Mucosa of stomach (tissue), 1 donor: ENCODE results near the gene PPP3CA.

Experiments
- H3K27me3 ChIP-seq: one replicate; pipeline ENCODE4 v1.7.0; 2013; ENCODE audit warnings: mild to moderate bottlenecking, low read length; ENCODE audit not compliant: control insufficient read depth, insufficient read depth
- H3K36me3 ChIP-seq: one replicate; pipeline ENCODE4 v1.7.0; 2013; ENCODE audit warnings: low read length; ENCODE audit not compliant: control insufficient read depth, insufficient read depth
- H3K4me1 ChIP-seq: one replicate; pipeline ENCODE4 v1.7.0; 2013; ENCODE audit warnings: mild to moderate bottlenecking, low read length; ENCODE audit not compliant: control insufficient read depth, insufficient read depth
- H3K4me3 ChIP-seq: one replicate; pipeline ENCODE4 v1.7.0; 2013; ENCODE audit warnings: low read length
- H3K9ac ChIP-seq: one replicate; pipeline ENCODE4 v1.7.0; 2013; ENCODE audit warnings: mild to moderate bottlenecking, low read length, moderate library complexity
- H3K9me3 ChIP-seq: one replicate; pipeline ENCODE4 v1.7.0; 2013; ENCODE audit warnings: mild to moderate bottlenecking, low read length, moderate library complexity; ENCODE audit not compliant: control insufficient read depth
- donor health status: Pancreatic carcinoma.

Gene PPP3CA

DNA sequence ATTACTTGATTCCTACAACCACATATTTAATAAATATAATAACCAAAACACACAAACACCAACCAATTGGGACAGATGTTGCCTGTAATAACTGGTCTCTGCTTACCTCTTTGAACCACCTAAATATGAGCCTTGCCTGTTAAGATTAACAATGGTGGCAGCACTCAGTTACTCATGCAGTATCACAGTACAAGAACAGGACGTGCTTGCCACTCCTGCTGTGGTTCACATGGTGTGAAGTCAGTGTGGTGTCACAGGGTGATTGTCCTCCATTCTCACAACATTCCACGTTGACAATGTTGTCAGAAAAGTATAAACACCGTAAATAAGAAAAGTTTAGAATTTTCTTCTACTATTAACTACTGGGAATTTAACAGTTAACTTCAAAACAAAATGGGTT is 365.0 kb downstream of the PPP3CA start:
- H3K9me3 ChIP-seq, result no peaks in the 10 kb centered on the region
- no peaks in the 10 kb centered on the region for H3K27me3 ChIP-seq
- no peak overlapping the region for H3K9ac ChIP-seq
- H3K4me1 ChIP-seq, result no peaks in the 10 kb centered on the region
- H3K36me3 ChIP-seq, result no peaks in the 10 kb centered on the region
- H3K4me3 ChIP-seq, result no peak overlapping the region

DNA sequence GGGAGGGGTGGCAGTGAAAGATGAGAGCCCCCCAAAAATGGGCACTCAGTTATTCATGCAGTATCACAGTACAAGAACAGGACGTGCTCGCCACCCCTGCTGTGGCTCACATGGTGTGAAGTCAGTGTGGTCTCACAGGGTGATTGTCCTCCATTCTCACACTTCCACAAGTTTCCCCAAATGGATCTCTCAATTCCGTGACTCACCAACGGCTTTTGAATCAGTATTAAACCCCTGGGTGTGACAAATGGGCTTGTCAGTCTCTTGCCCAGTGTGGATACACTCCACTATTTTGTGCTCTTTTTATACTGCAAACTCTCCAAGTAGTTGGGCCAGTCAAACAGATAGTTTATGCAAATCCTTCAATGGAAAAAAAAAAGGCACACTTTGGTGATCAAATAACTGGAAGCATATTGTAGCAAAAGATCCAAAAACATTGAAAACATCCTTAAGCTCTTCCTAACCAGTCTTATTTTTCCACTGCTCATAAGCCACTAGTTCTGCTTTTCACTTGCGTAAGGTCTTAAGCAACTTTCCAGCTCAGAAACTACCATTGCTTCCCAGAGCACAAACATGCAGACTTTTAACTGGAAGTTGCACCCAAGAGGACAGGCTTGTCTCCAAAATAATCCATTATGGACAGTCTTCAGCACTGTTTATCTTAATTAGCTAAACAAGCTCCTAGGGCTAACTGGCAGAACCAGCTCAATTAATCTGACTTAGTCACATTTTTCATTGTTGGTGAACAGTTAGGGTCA is 365.7 kb downstream of the PPP3CA start:
- Histone ChIP-seq H3K9ac (no peak overlapping the region), H3K4me1 (no peaks in the 10 kb centered on the region), H3K27me3 (no peaks in the 10 kb centered on the region), H3K36me3 (no peaks in the 10 kb centered on the region), H3K4me3 (no peak overlapping the region), H3K9me3 (no peaks in the 10 kb centered on the region)

DNA sequence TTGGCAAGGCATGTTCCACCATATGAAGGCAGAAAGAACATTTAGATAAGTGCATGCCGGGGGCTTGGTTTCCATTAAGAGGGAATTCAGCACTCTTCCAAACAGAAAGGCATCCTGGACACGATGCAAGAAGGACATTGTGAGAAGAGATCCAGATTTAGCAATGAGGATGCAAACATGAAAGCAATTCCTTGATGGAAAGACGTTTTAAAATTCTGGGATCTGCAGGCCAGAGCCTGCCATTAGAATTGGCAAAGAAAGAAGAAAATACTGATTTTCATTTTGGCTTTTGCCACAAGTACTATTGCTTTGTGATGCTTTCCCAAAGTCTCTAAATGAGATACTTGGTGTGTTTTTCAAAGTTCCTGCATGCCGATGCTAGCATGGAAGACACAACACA is 367.6 kb downstream of the PPP3CA start:
- no peaks in the 10 kb centered on the region for H3K36me3 ChIP-seq
- H3K9me3 ChIP-seq, result no peaks in the 10 kb centered on the region
- H3K9ac ChIP-seq, result no peak overlapping the region
- H3K4me1 ChIP-seq, result no peaks in the 10 kb centered on the region
- no peaks in the 10 kb centered on the region for H3K27me3 ChIP-seq
- no peak overlapping the region for H3K4me3 ChIP-seq

DNA sequence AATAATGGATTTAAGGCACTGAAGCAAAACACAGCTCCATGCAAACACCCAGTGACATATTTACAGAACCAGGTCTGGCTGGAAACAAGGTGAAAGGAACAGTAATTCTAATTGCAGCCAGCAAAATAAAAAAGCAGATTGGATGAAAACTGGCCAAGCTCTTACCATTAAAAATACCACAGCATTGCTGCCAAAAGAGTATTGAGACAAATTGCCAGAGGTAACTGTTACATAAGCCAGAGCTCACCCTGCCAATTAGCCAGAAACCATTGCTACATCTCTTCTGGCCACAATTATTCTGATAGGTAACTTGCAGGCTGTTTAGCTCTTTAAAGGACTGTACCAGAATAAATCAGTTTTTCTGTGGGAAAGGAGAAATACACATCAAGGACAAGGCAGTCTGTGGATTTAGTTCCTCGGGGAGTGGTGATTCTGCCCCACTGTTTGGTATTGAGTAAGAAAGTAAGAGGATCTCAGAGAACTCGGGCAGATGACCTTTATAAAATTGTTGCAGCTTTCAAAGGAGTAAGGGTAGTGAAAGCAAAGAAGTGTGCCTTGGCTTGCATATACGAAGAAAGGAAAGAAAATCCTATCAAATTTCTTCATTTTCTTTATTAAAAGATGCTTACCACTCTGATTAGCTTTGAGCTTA is 369.5 kb downstream of the PPP3CA start:
- Histone ChIP-seq H3K4me1 (no peaks in the 10 kb centered on the region), H3K9me3 (no peaks in the 10 kb centered on the region), H3K36me3 (no peaks in the 10 kb centered on the region), H3K9ac (no peak overlapping the region), H3K4me3 (no peak overlapping the region), H3K27me3 (no peaks in the 10 kb centered on the region)

DNA sequence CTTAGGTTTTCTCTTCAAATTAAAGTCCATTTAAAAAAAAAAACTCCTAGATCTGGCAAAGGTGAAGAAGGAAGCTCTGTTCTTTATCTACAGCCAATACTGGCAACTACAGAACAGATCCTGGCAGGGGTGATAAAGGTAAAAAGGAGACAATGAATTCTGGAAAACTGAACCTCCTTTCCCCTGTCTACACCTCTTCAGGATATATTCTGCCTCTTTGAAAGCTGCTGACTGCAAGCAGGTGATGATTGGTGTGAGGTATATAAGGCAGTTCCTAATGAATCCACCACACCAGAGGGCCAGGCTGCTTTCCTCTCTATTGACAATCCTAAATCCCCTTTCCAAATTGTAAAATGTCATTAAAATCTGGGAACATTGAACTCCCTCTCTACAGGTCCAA is 370.1 kb downstream of the PPP3CA start:
- no peaks in the 10 kb centered on the region for H3K4me1 ChIP-seq
- no peak overlapping the region for H3K4me3 ChIP-seq
- H3K27me3 ChIP-seq, result no peaks in the 10 kb centered on the region
- no peaks in the 10 kb centered on the region for H3K9me3 ChIP-seq
- no peaks in the 10 kb centered on the region for H3K36me3 ChIP-seq
- H3K9ac ChIP-seq, result no peak overlapping the region
